Upper lobe of left lung (tissue), 6 donors: ENCODE results near the gene PLEKHA4. TPM values are rescaled to one million over a fixed set of nuclear protein-coding genes. Genes with fewer than 3 reads are reported as not detected.
"Not testable (repeated sequence)": the region's sequence is repeated elsewhere in the genome, so short reads cannot be mapped to it uniquely, and the experiment has no call there.

ENCODE experiments used
- ATAC-seq, 2 donors: fragments of 200-7000 bp; cut with Tn5 transposase; one replicate each; pipeline ENCODE4 v1.9.1; 2022; ENCODE audit warnings: mild to moderate bottlenecking in 2 of 2, moderate library complexity in 2 of 2; ENCODE audit not compliant: low FRiP score in 2 of 2
- DNase-seq, 2 donors: peaks; one replicate each; pipeline ENCODE4 v3.0.0-alpha.2; 2019 to 2020
- H3K27ac ChIP-seq, 4 donors: fragments of 200-600 bp; sonication (generic); one replicate each; pipeline ENCODE4 v1.5.1; 2016 to 2019
- H3K27me3 ChIP-seq, 4 donors: fragments of 200-600 bp; sonication (generic); one replicate each; pipeline ENCODE4 v1.5.1; 2017 to 2019
- H3K36me3 ChIP-seq, 4 donors: fragments of 200-600 bp; sonication (generic); one replicate each; pipeline ENCODE4 v1.5.1; 2016 to 2019
- H3K4me1 ChIP-seq, 4 donors: fragments of 200-600 bp; sonication (generic); one replicate each; pipeline ENCODE4 v1.5.1; 2018 to 2019
- H3K4me3 ChIP-seq, 4 donors: fragments of 200-600 bp; sonication (generic); one replicate each; pipeline ENCODE4 v1.5.1; 2017 to 2019; ENCODE audit warnings: mild to moderate bottlenecking in 2 of 4, moderate library complexity in 1 of 4
- H3K9me3 ChIP-seq, 4 donors: fragments of 200-600 bp; sonication (generic); one replicate each; pipeline ENCODE4 v1.5.1; 2018 to 2019
- EP300 ChIP-seq, 4 donors: sonication (generic); formaldehyde crosslinking; IDR thresholded peaks; one replicate each; pipeline ENCODE4 v1.5.1; 2017; ENCODE audit warnings: antibody characterized with exemption in 4 of 4, control low read depth in 2 of 4
- POLR2A ChIP-seq, 4 donors: fragments of 450-650 bp; IDR thresholded peaks; one replicate each; pipeline ENCODE4 v1.5.1; 2016 to 2017; ENCODE audit warnings: antibody characterized with exemption in 4 of 4, mild to moderate bottlenecking in 2 of 4
- POLR2AphosphoS5 ChIP-seq, 2 donors: sonication (generic); formaldehyde crosslinking; IDR thresholded peaks; one replicate each; pipeline ENCODE4 v1.5.1; 2017; ENCODE audit warnings: antibody characterized with exemption in 2 of 2
- WGBS, 2 donors: methylation state at CpG; one replicate each; pipeline ENCODE4 v1.1.5; 2017 to 2018; 5-methylcytosine and 5-hydroxymethylcytosine counted together
- total RNA-seq, 6 donors: library from RNA; depleted of rRNA in 4 of 6; stranded (reverse); fragments of >200 nt in 4 of 6; gene quantifications; one replicate each; pipeline versions ENCODE4 v1.1.0 to v1.2.1, GENCODE V29; 2016 to 2021
- TF ChIP-seq, protein P1 (sequence below), 6 experiments: fragments of 450-650 bp in 4 of 6; fragments of 200-600 bp in 2 of 6; sonication (generic) in 2 of 6; IDR thresholded peaks; one replicate each; pipeline ENCODE4 v1.5.1; 2016 to 2019; ENCODE audit warnings: antibody characterized with exemption in 6 of 6
- donor health status: DM: no; HTN: no; CAD: no; lungs with moderate emphysema.
- donor health status: DM: no; HTN: yes; CAD: no; lungs with severe emphysema.

PLEKHA4 gene
- total RNA-seq, 6 donors from 2014 or later = 6.3 to 34.9 (median 21.2) TPM

DNA sequence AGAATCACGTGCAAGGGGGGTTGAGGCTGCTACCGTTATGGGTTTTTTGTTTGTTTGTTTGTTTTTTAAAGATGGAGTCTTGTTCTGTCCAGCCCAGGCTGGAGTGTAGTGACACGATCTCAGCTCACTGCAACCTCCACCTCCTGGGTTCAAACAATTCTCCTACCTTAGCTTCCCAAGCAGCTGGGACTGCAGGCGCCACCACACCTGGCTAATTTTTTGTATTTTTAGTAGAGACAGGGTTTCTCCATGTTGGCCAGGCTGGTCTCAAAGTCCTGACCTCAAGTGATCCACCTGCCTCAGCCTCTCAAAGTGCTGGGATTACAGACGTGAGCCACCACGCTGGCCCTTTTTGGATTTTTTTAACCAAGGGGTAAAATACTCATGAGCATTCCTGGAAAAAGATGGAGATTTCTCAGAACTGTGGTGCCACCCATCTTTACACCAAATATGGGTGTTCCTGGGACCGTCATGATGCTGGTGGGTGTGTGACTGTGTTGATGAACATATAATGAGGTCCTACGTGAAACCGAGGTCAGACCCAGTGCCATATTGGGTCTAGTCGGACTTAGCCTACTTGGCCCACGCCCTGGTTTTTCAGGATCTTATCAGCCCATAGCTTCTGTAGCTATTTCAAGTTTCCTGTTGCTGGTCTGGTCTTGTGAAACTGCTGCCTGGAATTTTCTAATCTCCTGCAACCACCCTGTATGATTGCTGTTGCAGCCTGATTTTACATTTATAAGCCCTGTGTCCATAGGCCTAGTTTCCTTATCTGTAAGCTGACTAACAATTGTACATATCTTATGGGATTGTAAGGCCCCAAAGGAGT is 10.0 kb upstream of the PLEKHA4 start:
- peak in 1 of 2 donors; percentile 64 for DNase-seq
- ATAC-seq = peak in 1 of 2 donors; percentile 62
- Histone ChIP-seq H3K4me3 (peak overlapping the region in 1 of 4 donors; percentile 3), H3K27me3 (no peaks in the 10 kb centered on the region), H3K4me1 (peaks cover 42 to 54% (median 53%) of the 10 kb centered on the region in 4 donors), H3K27ac (peak overlapping the region; percentile 46 to 100 (median 100)), H3K36me3 (peaks cover 9 to 51% (median 42%) of the 10 kb centered on the region in 4 donors), H3K9me3 (no peaks in the 10 kb centered on the region)
- TF ChIP-seq POLR2AphosphoS5 (IDR thresholded peaks at IDR 0.05) = peak; percentile 69 to 90
- peak in 1 of 4 donors; percentile 30 for TF ChIP-seq POLR2A (IDR thresholded peaks at IDR 0.05)
- peak in 3 of 4 donors; percentile 60 to 89 (median 78) for TF ChIP-seq EP300 (IDR thresholded peaks at IDR 0.05)
- TF ChIP-seq, protein P1, sequence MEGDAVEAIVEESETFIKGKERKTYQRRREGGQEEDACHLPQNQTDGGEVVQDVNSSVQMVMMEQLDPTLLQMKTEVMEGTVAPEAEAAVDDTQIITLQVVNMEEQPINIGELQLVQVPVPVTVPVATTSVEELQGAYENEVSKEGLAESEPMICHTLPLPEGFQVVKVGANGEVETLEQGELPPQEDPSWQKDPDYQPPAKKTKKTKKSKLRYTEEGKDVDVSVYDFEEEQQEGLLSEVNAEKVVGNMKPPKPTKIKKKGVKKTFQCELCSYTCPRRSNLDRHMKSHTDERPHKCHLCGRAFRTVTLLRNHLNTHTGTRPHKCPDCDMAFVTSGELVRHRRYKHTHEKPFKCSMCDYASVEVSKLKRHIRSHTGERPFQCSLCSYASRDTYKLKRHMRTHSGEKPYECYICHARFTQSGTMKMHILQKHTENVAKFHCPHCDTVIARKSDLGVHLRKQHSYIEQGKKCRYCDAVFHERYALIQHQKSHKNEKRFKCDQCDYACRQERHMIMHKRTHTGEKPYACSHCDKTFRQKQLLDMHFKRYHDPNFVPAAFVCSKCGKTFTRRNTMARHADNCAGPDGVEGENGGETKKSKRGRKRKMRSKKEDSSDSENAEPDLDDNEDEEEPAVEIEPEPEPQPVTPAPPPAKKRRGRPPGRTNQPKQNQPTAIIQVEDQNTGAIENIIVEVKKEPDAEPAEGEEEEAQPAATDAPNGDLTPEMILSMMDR (IDR thresholded peaks at IDR 0.05) = no peak
- 57 to 61% methylated on average over 11 of the region's 11 CpGs for WGBS, 2 donors

DNA sequence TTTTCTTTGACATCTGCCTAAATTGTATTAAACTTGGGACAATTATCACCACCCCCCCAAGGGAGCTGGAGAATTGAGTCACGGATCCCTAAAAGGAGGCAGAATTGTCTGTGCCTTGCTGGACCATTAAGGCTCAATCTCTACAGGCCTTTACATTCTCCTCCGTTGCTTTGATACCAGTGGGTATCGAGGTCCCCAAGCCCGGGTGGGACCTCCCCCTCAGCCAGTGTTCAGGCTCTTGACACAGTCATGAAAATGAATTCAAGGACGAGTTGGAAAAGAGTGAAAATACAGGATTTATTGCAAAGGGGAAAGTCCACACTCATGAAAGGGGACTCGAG is 9.4 kb upstream of the PLEKHA4 start:
- Histone ChIP-seq H3K36me3 (peaks cover 9 to 54% (median 44%) of the 10 kb centered on the region in 4 donors), H3K27ac (peak overlapping the region; percentile 46 to 100 (median 100)), H3K9me3 (no peaks in the 10 kb centered on the region), H3K27me3 (no peaks in the 10 kb centered on the region), H3K4me3 (peak overlapping the region in 1 of 4 donors; percentile 3), H3K4me1 (peaks cover 45 to 56% (median 53%) of the 10 kb centered on the region in 4 donors)
- DNase-seq (no peak), ATAC-seq (no peak)
- 90 to 92% methylated on average over 6 of the region's 6 CpGs for WGBS, 2 donors
- TF ChIP-seq POLR2A (IDR thresholded peaks at IDR 0.05) = no peak
- TF ChIP-seq EP300 (IDR thresholded peaks at IDR 0.05) = no peak
- TF ChIP-seq POLR2AphosphoS5 (IDR thresholded peaks at IDR 0.05) = no peak
- TF ChIP-seq, protein P1 (IDR thresholded peaks at IDR 0.05) = no peak

DNA sequence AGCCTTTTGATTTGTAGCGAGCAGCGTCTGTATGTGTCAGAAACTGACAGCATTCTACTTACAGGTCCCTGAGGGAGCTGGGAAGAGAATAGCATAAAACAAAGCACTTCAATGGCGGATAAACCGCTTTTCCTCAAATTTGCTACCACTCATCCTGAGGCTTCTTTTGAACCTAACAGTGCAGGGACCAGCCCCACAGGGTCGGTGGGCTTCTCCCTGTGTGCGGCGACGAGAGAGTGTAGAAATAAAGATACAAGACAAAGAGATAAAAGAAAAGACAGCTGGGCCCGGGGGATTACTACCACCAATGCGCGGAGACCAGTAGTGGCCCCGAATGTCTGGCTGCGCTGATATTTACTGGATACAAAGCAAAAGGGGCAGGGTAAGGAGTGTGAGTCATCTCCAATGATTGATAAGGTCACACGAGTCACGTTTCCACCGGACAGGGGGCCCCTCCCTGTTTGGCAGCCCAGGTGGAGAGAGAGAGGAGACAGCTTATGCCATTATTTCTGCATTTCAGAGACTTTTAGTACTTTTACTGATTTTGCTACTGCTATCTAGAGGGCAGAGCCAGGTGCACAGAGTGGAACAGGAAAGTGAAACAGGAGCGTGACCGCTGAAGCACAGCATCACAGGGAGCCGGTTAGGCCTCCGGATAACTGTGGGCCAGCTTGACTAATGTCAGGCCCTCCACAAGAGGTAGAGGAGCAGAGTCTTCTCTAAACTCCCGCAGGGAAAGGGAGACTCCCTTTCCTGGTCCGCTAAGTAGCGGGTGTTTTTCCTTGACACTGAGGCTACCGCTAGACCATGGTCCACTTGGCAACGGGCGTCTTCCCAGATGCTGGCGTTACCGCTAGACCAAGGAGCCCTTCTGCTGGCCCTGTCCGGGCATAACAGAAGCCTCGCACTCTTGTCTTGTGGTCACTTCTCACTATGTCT is 7.9 kb upstream of the PLEKHA4 start:
- 70 to 73% methylated on average over 30 of the region's 30 CpGs for WGBS, 2 donors
- TF ChIP-seq POLR2AphosphoS5 (IDR thresholded peaks at IDR 0.05) (peak in 1 of 2 donors; percentile 35), POLR2A (IDR thresholded peaks at IDR 0.05) (peak in 1 of 4 donors; percentile 21)
- H3K9me3 ChIP-seq, H3K27me3 ChIP-seq, DNase-seq, ATAC-seq: not testable (repeated sequence)
- Histone ChIP-seq H3K36me3 (peaks cover 9 to 54% (median 44%) of the 10 kb centered on the region in 4 donors), H3K4me1 (peaks cover 45 to 60% (median 53%) of the 10 kb centered on the region in 4 donors), H3K4me3 (peak overlapping the region in 3 of 4 donors; percentile 67 to 77 (median 73)), H3K27ac (peak overlapping the region; percentile 99 to 100 (median 100))

DNA sequence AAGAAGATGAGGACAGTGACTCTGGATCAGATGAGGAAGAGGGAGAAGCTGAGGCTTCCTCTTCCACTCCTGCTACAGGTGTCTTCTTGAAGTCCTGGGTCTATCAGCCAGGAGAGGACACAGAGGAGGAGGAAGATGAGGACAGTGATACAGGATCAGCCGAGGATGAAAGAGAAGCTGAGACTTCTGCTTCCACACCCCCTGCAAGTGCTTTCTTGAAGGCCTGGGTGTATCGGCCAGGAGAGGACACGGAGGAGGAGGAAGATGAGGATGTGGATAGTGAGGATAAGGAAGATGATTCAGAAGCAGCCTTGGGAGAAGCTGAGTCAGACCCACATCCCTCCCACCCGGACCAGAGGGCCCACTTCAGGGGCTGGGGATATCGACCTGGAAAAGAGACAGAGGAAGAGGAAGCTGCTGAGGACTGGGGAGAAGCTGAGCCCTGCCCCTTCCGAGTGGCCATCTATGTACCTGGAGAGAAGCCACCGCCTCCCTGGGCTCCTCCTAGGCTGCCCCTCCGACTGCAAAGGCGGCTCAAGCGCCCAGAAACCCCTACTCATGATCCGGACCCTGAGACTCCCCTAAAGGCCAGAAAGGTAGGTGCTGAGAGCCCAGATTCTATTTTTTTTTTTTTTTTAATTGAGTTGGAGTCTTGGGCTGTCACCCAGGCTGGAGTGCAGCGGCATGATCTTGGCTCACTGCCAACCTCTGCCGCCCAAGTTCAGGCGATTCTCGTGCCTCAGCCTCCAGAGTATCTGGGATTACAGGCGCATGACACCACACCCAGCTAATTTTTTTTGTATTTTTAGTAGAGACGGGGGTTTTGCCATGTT is 6.1 kb upstream of the PLEKHA4 start:
- H3K4me3 ChIP-seq = peak overlapping the region; percentile 56 to 77 (median 70)
- WGBS, 2 donors = 12 to 17% methylated on average over 13 to 17 of the region's 17 CpGs
- peak; percentile 2 to 22 for ATAC-seq
- peaks cover 9 to 54% (median 44%) of the 10 kb centered on the region in 4 donors for H3K36me3 ChIP-seq
- no peaks in the 10 kb centered on the region for H3K9me3 ChIP-seq
- H3K27me3 ChIP-seq = no peaks in the 10 kb centered on the region
- H3K4me1 ChIP-seq = peaks cover 45 to 56% (median 46%) of the 10 kb centered on the region in 4 donors
- H3K27ac ChIP-seq = peak overlapping the region; percentile 99 to 100 (median 100)
- TF ChIP-seq POLR2A (IDR thresholded peaks at IDR 0.05) = no peak
- DNase-seq = peak in 1 of 2 donors; percentile 60
